Measurements from ENCODE around the gene DNAH11. TPM values are rescaled to one million over a fixed set of nuclear protein-coding genes. Genes with fewer than 3 reads are reported as not detected.

The DNAH11 gene
- total and polyA plus RNA-seq, 2 of the 4 experiments (the other 2 are of a cell fraction), result not detected

- no TSS peak for BruUV-seq (replicated peaks)
- dilution Hi-C loops (cut with HindIII; ENCODE audit: low sequenced_read_pairs, unreplicated experiment), result no loop called here
Observed at GRCh38 chr7:21707566-21707965, 164.7 kb downstream of the DNAH11 start.

More at GRCh38 chr7:21707566-21707965, 164.7 kb downstream of the DNAH11 start:
- Histone ChIP-seq H2BK15ac (ENCODE audit: low read depth, low read length) (no peak overlapping the region), H4K91ac (ENCODE audit: insufficient read depth, low read depth, low read length) (no peak overlapping the region), H3K27ac (ENCODE audit: insufficient read depth, low read length) (no peak overlapping the region), H3K79me1 (ENCODE audit: low read depth in 1 of 2, low read length in 2 of 2) (no peaks in the 10 kb centered on the region), H4K5ac (ENCODE audit: low read depth, low read length) (no peak overlapping the region), H3K9me3 (ENCODE audit: control insufficient read depth, insufficient read depth, low read length) (peaks cover 4% of the 10 kb centered on the region; the same call in 1 of the 2 replicates), H3K18ac (ENCODE audit: low read depth, low read length) (no peak overlapping the region), H4K20me1 (ENCODE audit: insufficient read depth, low read length) (no peaks in the 10 kb centered on the region), H3K27me3 (ENCODE audit: control insufficient read depth, insufficient read depth, low read length) (no peaks in the 10 kb centered on the region), H3K9ac (ENCODE audit: low read depth, low read length) (no peak overlapping the region), H3K56ac (ENCODE audit: extremely low read depth, insufficient read depth, low read length) (no peak overlapping the region), H3K9me1 (ENCODE audit: insufficient read depth, low read length) (no peaks in the 10 kb centered on the region), H3K4me3 (ENCODE audit: insufficient read depth, low read depth, low read length) (no peak overlapping the region), H2BK20ac (ENCODE audit: low read depth, low read length) (no peak overlapping the region), H3K4me1 (ENCODE audit: control insufficient read depth, insufficient read depth, low read length) (no peaks in the 10 kb centered on the region), H3K14ac (replicated peaks; ENCODE audit: low read depth, low read length) (no peak overlapping the region), H4K8ac (ENCODE audit: low read depth in 2 of 2, low read length in 2 of 2) (no peak overlapping the region), H2AFZ (replicated peaks; ENCODE audit: low read length, poor library complexity) (no peak overlapping the region), H2BK5ac (ENCODE audit: low read depth, low read length, poor library complexity, severe bottlenecking) (no peak overlapping the region), H3K23ac (ENCODE audit: low read depth, low read length) (no peak overlapping the region), H2BK120ac (ENCODE audit: low read depth, low read length) (no peak overlapping the region), H2AK5ac (ENCODE audit: low read depth, low read length) (no peak overlapping the region), H3K4ac (ENCODE audit: low read depth, low read length) (no peak overlapping the region), H3K36me3 (ENCODE audit: control insufficient read depth, insufficient read depth, low read length) (no peaks in the 10 kb centered on the region), H3K4me2 (ENCODE audit: low read depth, low read length) (no peak overlapping the region), H2AK9ac (replicated peaks; ENCODE audit: low read depth, low read length, poor library complexity) (no peak overlapping the region)
- WGBS, 2 experiments (ENCODE audit: extremely low coverage in 2 of 2, insufficient read length in 1 of 2), result no CpG with 5 or more reads among the region's 7 CpGs
- ATAC-seq (ENCODE audit: low read depth) (no peak), DNase-seq (no peak)
- CTCF ChIA-PET, result no interaction called here
- in situ Hi-C loops (cut with MboI; ENCODE audit: low sequenced_read_pairs), result no loop called here
- POLR2A ChIA-PET (ENCODE audit: unreplicated experiment), result no interaction called here
- TF ChIP-seq USF2 (IDR thresholded peaks at IDR 0.05; ENCODE audit: low read depth, low read length) (no peak), RCOR1 (IDR thresholded peaks at IDR 0.05; ENCODE audit: insufficient replicate concordance, low read length) (no peak), CTCF (conservative IDR thresholded peaks at IDR 0.05; ENCODE audit: low read depth, low read length) (no peak), NFE2L2 (IDR thresholded peaks at IDR 0.05; ENCODE audit: low read depth, low read length) (no peak), ELK1 (IDR thresholded peaks at IDR 0.05; ENCODE audit: borderline replicate concordance, low read depth, low read length) (no peak), CEBPB (IDR thresholded peaks at IDR 0.05; ENCODE audit: low read depth, low read length) (no peak), CHD1 (IDR thresholded peaks at IDR 0.05; ENCODE audit: low read depth, low read length) (no peak), FOS (IDR thresholded peaks at IDR 0.05; ENCODE audit: low read depth, low read length) (no peak)
- intact Hi-C loops (cut with micrococcal nuclease), result no loop called here

All from IMR-90 (cell line).